ENCODE results near the gene RAB17. TPM values are rescaled to one million over a fixed set of nuclear protein-coding genes. Genes with fewer than 3 reads are reported as not detected.

The RAB17 gene
- total RNA-seq, 1 experiment from 2014 or later: 41.8 TPM

DNA sequence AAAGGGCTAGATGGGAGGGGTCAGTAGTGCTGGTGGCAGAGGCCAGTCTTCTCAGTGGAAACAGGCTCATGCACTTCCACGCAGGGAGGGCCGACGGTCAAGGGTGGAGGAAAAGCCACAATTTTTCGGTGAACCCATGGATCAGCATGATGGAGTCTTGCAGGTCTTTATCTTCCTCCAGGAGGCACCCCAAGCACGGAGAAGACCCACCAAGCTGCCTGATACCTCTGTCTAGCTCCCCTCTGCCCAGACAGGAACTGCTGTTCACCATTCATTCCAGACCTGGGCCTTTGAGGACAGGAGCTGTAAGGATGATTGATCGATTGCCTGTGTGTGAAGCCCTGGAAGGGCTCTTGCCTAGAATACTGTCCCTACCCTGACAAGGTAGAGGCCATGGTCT is 34.0 kb upstream of the RAB17 start:
- TF ChIP-seq FOSL1 (IDR thresholded peaks at IDR 0.05; ENCODE audit: low read depth) (no peak), RAD21 (IDR thresholded peaks at IDR 0.05; ENCODE audit: low read depth) (0 out of 2 replicates have a peak, but pooled peaks have one; percentile 12), YY1 (IDR thresholded peaks at IDR 0.05; ENCODE audit: extremely low read depth, insufficient replicate concordance, low read depth, low read length) (no peak), TCF7L2 (IDR thresholded peaks at IDR 0.05; ENCODE audit: borderline replicate concordance, extremely low read depth, insufficient read depth, insufficient read length) (no peak), POLR2AphosphoS5 (IDR thresholded peaks at IDR 0.05; ENCODE audit: low read depth, low read length) (no peak)
- TF ChIP-seq, protein P1, sequence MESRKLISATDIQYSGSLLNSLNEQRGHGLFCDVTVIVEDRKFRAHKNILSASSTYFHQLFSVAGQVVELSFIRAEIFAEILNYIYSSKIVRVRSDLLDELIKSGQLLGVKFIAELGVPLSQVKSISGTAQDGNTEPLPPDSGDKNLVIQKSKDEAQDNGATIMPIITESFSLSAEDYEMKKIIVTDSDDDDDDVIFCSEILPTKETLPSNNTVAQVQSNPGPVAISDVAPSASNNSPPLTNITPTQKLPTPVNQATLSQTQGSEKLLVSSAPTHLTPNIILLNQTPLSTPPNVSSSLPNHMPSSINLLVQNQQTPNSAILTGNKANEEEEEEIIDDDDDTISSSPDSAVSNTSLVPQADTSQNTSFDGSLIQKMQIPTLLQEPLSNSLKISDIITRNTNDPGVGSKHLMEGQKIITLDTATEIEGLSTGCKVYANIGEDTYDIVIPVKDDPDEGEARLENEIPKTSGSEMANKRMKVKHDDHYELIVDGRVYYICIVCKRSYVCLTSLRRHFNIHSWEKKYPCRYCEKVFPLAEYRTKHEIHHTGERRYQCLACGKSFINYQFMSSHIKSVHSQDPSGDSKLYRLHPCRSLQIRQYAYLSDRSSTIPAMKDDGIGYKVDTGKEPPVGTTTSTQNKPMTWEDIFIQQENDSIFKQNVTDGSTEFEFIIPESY (IDR thresholded peaks at IDR 0.05; ENCODE audit: extremely low read depth, insufficient replicate concordance, low read length): no peak
- Histone ChIP-seq H3K4me2 (ENCODE audit: low read length) (no peak overlapping the region), H3K9me3 (ENCODE audit: control insufficient read depth in 1 of 2, insufficient read depth in 1 of 2, low read depth in 1 of 2, low read length in 2 of 2) (no peaks in the 10 kb centered on the region), H3K79me2 (ENCODE audit: insufficient read depth, low read length) (no peaks in the 10 kb centered on the region), H3K27ac (ENCODE audit: low read depth, low read length) (no peak overlapping the region), H3K36me3 (ENCODE audit: control insufficient read depth in 1 of 2, insufficient read depth in 2 of 2, low read length in 2 of 2) (no peaks in the 10 kb centered on the region), H2AFZ (ENCODE audit: low read depth, low read length, poor library complexity, severe bottlenecking) (no peak overlapping the region), H3K9me2 (ENCODE audit: insufficient read depth) (no peaks in the 10 kb centered on the region), H3K27me3 (ENCODE audit: insufficient read depth, low read length) (no peaks in the 10 kb centered on the region), H3K9ac (ENCODE audit: low read length) (no peak overlapping the region), H4K20me1 (ENCODE audit: insufficient read depth) (no peaks in the 10 kb centered on the region), H3K4me1 (ENCODE audit: control insufficient read depth in 1 of 2, insufficient read depth in 2 of 2, low read length in 2 of 2) (no peaks in the 10 kb centered on the region), H3K4me3 (replicated peaks in 1 of 2; ENCODE audit: low read depth in 1 of 2, low read length in 2 of 2) (no peak overlapping the region)
- intact Hi-C loops (cut with micrococcal nuclease): no loop called here
- no peak for DNase-seq (ENCODE audit: low read depth, low spot score)
- ChIA-PET CTCF (no interaction called here), POLR2A (no interaction called here), RAD21 (ENCODE audit: low non-redundant PET in 1 of 2, low total read pairs in 2 of 2, uncharacterized antibody in 2 of 2, unreplicated experiment in 2 of 2) (no interaction called here)
- no TSS peak for BruUV-seq (replicated peaks)
- no peak for ATAC-seq
